HFFc6 (cell line): ENCODE measurements around the gene NOC4L. TPM values are rescaled to one million over a fixed set of nuclear protein-coding genes. Genes with fewer than 3 reads are reported as not detected.

Experiments
- DNase-seq: peaks from one replicate; pipeline ENCODE4 v3.0.0-alpha.2; 2018
- H3K27ac Mint-ChIP-seq: 2 replicates; pipeline ENCODE4 v1.8.0; 2020; ENCODE audit warnings: mild to moderate bottlenecking, mixed read lengths
- H3K27me3 Mint-ChIP-seq: 2 replicates; pipeline ENCODE4 v1.8.0; 2021; ENCODE audit warnings: mild to moderate bottlenecking, moderate library complexity, mixed read lengths; ENCODE audit not compliant: insufficient read depth
- H3K36me3 Mint-ChIP-seq: 2 replicates; pipeline ENCODE4 v1.8.0; 2021; ENCODE audit warnings: low read depth, mixed read lengths
- H3K4me1 Mint-ChIP-seq: 2 replicates; pipeline ENCODE4 v1.8.0; 2020; ENCODE audit warnings: low read depth, mixed read lengths
- H3K4me3 Mint-ChIP-seq: 2 replicates; pipeline ENCODE4 v1.8.0; 2020; ENCODE audit warnings: mild to moderate bottlenecking, moderate library complexity, mixed read lengths
- H3K9me3 Mint-ChIP-seq: 2 replicates; pipeline ENCODE4 v1.8.0; 2020; ENCODE audit warnings: mild to moderate bottlenecking, mixed read lengths
- CTCF ChIP-seq: fragments of 200-600 bp; sonication (generic); IDR thresholded peaks from 2 replicates; pipeline ENCODE4 v1.5.0; 2021; ENCODE audit warnings: antibody characterized with exemption, mild to moderate bottlenecking
- total RNA-seq, 6 experiments: library from RNA; stranded (reverse); fragmentation: NEBNext Ultra II Directional; extraction: Animal tissue kit (Norgen Biotek cat#: 25700); gene quantifications; 2 replicates in 1 of 6; 3 replicates in 5 of 6; pipeline ENCODE4 v1.2.3, GENCODE V29; 2021

Gene NOC4L
- total RNA-seq, 6 experiments from 2014 or later: 25.8 to 33.5 (median 31.3) TPM

- Mint-ChIP-seq H3K9me3 (no peaks in the 10 kb centered on the region), H3K4me3 (no peak overlapping the region), H3K27me3 (peaks cover 30% of the 10 kb centered on the region), H3K4me1 (no peaks in the 10 kb centered on the region), H3K27ac (no peak overlapping the region), H3K36me3 (no peaks in the 10 kb centered on the region)
- no peak for DNase-seq
- TF ChIP-seq CTCF: no peak
Observed at GRCh38 chr12:132176385-132176919, 32.2 kb downstream of the NOC4L start.

GRCh38 chr12:132176920-132177551 lies 32.8 kb downstream of the NOC4L start:
- Mint-ChIP-seq H3K27me3 (peaks cover 30% of the 10 kb centered on the region), H3K36me3 (no peaks in the 10 kb centered on the region), H3K4me1 (no peaks in the 10 kb centered on the region), H3K9me3 (no peaks in the 10 kb centered on the region), H3K4me3 (no peak overlapping the region), H3K27ac (no peak overlapping the region)
- no peak for TF ChIP-seq CTCF
- DNase-seq: no peak

- no peak for TF ChIP-seq CTCF
- Mint-ChIP-seq H3K9me3 (no peaks in the 10 kb centered on the region), H3K36me3 (no peaks in the 10 kb centered on the region), H3K27ac (no peak overlapping the region), H3K4me1 (no peaks in the 10 kb centered on the region), H3K4me3 (no peak overlapping the region), H3K27me3 (peaks cover 23% of the 10 kb centered on the region)
- DNase-seq: no peak
Observed at GRCh38 chr12:132178316-132178715, 34.1 kb downstream of the NOC4L start.

- no peaks in the 10 kb centered on the region for H3K36me3 Mint-ChIP-seq
- H3K27me3 Mint-ChIP-seq: peaks cover 23% of the 10 kb centered on the region
- TF ChIP-seq CTCF: no peak
- H3K9me3 Mint-ChIP-seq: no peaks in the 10 kb centered on the region
- DNase-seq: no peak
- no peaks in the 10 kb centered on the region for H3K4me1 Mint-ChIP-seq
- H3K27ac Mint-ChIP-seq: no peak overlapping the region
- no peak overlapping the region for H3K4me3 Mint-ChIP-seq
Observed at GRCh38 chr12:132178801-132179401, 34.6 kb downstream of the NOC4L start.

GRCh38 chr12:132179431-132180362 lies 35.4 kb downstream of the NOC4L start:
- H3K9me3 Mint-ChIP-seq: no peaks in the 10 kb centered on the region
- no peak for TF ChIP-seq CTCF
- H3K27me3 Mint-ChIP-seq: peaks cover 20% of the 10 kb centered on the region
- no peak overlapping the region for H3K4me3 Mint-ChIP-seq
- H3K36me3 Mint-ChIP-seq: no peaks in the 10 kb centered on the region
- H3K27ac Mint-ChIP-seq: no peak overlapping the region
- DNase-seq: no peak
- H3K4me1 Mint-ChIP-seq: no peaks in the 10 kb centered on the region
